Stimulated activated naive CD8-positive, alpha-beta T cell treated with anti-CD3 and anti-CD28 coated beads, Interleukin-15, Interleukin-2, amounts not matched to agents 100 ng/mL and 50 ng/mL, for 24 hours (primary cell): ENCODE measurements around the gene SCRN1.

Experiments
- H3K27ac Mint-ChIP-seq: one replicate; pipeline ENCODE4 v1.8.0; 2021; ENCODE audit warnings: mild to moderate bottlenecking, mixed read lengths
- H3K27me3 Mint-ChIP-seq: one replicate; pipeline ENCODE4 v1.8.0; 2021; ENCODE audit warnings: mixed read lengths
- H3K36me3 Mint-ChIP-seq: one replicate; pipeline ENCODE4 v1.8.0; 2021; ENCODE audit warnings: low read depth, mixed read lengths
- H3K4me1 Mint-ChIP-seq: one replicate; pipeline ENCODE4 v1.8.0; 2021; ENCODE audit warnings: low read depth, mixed read lengths
- H3K4me3 Mint-ChIP-seq: one replicate; pipeline ENCODE4 v1.8.0; 2021; ENCODE audit warnings: mild to moderate bottlenecking, mixed read lengths
- H3K9me3 Mint-ChIP-seq: one replicate; pipeline ENCODE4 v1.8.0; 2021; ENCODE audit warnings: mixed read lengths

SCRN1 gene

GRCh38 chr7:30022991-30023390, 33.4 kb upstream of the SCRN1 start:
- H3K4me3 Mint-ChIP-seq, result no peak overlapping the region
- peaks cover 8% of the 10 kb centered on the region for H3K36me3 Mint-ChIP-seq
- peaks cover 48% of the 10 kb centered on the region for H3K4me1 Mint-ChIP-seq
- no peaks in the 10 kb centered on the region for H3K9me3 Mint-ChIP-seq
- H3K27me3 Mint-ChIP-seq, result no peaks in the 10 kb centered on the region
- H3K27ac Mint-ChIP-seq, result no peak overlapping the region

- no peak overlapping the region for H3K27ac Mint-ChIP-seq
- no peaks in the 10 kb centered on the region for H3K27me3 Mint-ChIP-seq
- no peak overlapping the region for H3K4me3 Mint-ChIP-seq
- H3K4me1 Mint-ChIP-seq, result peaks cover 33% of the 10 kb centered on the region
- no peaks in the 10 kb centered on the region for H3K9me3 Mint-ChIP-seq
- H3K36me3 Mint-ChIP-seq, result peaks cover 15% of the 10 kb centered on the region
Measured at GRCh38 chr7:30020535-30020934, 30.9 kb upstream of the SCRN1 start.

- H3K4me1 Mint-ChIP-seq, result peaks cover 28% of the 10 kb centered on the region
- H3K27ac Mint-ChIP-seq, result no peak overlapping the region
- peaks cover 15% of the 10 kb centered on the region for H3K36me3 Mint-ChIP-seq
- no peaks in the 10 kb centered on the region for H3K9me3 Mint-ChIP-seq
- no peak overlapping the region for H3K4me3 Mint-ChIP-seq
- no peaks in the 10 kb centered on the region for H3K27me3 Mint-ChIP-seq
Measured at GRCh38 chr7:30019960-30020359, 30.4 kb upstream of the SCRN1 start.

- Mint-ChIP-seq H3K27me3 (no peaks in the 10 kb centered on the region), H3K36me3 (peaks cover 20% of the 10 kb centered on the region), H3K27ac (no peak overlapping the region)
Measured at GRCh38 chr7:30019387-30019786, 29.8 kb upstream of the SCRN1 start.

GRCh38 chr7:30018451-30018850, 28.9 kb upstream of the SCRN1 start:
- Mint-ChIP-seq H3K9me3 (no peaks in the 10 kb centered on the region), H3K27ac (no peak overlapping the region), H3K27me3 (no peaks in the 10 kb centered on the region), H3K4me1 (peaks cover 14% of the 10 kb centered on the region), H3K4me3 (no peak overlapping the region), H3K36me3 (peaks cover 24% of the 10 kb centered on the region)

More at GRCh38 chr7:30019387-30019786, 29.8 kb upstream of the SCRN1 start:
- H3K9me3 Mint-ChIP-seq, result no peaks in the 10 kb centered on the region
- H3K4me3 Mint-ChIP-seq, result no peak overlapping the region
- H3K4me1 Mint-ChIP-seq, result peaks cover 22% of the 10 kb centered on the region

- peaks cover 22% of the 10 kb centered on the region for H3K36me3 Mint-ChIP-seq
- no peak overlapping the region for H3K27ac Mint-ChIP-seq
- no peaks in the 10 kb centered on the region for H3K4me1 Mint-ChIP-seq
- no peaks in the 10 kb centered on the region for H3K9me3 Mint-ChIP-seq
- H3K4me3 Mint-ChIP-seq, result no peak overlapping the region
- H3K27me3 Mint-ChIP-seq, result no peaks in the 10 kb centered on the region
Measured at GRCh38 chr7:30012757-30013156, 23.2 kb upstream of the SCRN1 start.

GRCh38 chr7:30010021-30010420, 20.4 kb upstream of the SCRN1 start:
- Mint-ChIP-seq H3K27ac (no peak overlapping the region), H3K36me3 (peaks cover 15% of the 10 kb centered on the region), H3K9me3 (no peaks in the 10 kb centered on the region), H3K27me3 (no peaks in the 10 kb centered on the region), H3K4me3 (no peak overlapping the region), H3K4me1 (no peaks in the 10 kb centered on the region)

GRCh38 chr7:30005464-30005863, 15.9 kb upstream of the SCRN1 start:
- Mint-ChIP-seq H3K36me3 (no peaks in the 10 kb centered on the region), H3K9me3 (no peaks in the 10 kb centered on the region)

GRCh38 chr7:30003098-30003497, 13.5 kb upstream of the SCRN1 start:
- Mint-ChIP-seq H3K9me3 (no peaks in the 10 kb centered on the region), H3K27ac (no peak overlapping the region), H3K4me3 (no peak overlapping the region), H3K4me1 (no peaks in the 10 kb centered on the region), H3K27me3 (peaks cover 18% of the 10 kb centered on the region), H3K36me3 (no peaks in the 10 kb centered on the region)

More at GRCh38 chr7:30005464-30005863, 15.9 kb upstream of the SCRN1 start:
- Mint-ChIP-seq H3K27ac (no peak overlapping the region), H3K4me1 (no peaks in the 10 kb centered on the region), H3K27me3 (peaks cover 4% of the 10 kb centered on the region), H3K4me3 (no peak overlapping the region)

GRCh38 chr7:30001998-30002397, 12.4 kb upstream of the SCRN1 start:
- no peak overlapping the region for H3K4me3 Mint-ChIP-seq
- H3K27me3 Mint-ChIP-seq, result peaks cover 24% of the 10 kb centered on the region
- no peaks in the 10 kb centered on the region for H3K4me1 Mint-ChIP-seq
- no peak overlapping the region for H3K27ac Mint-ChIP-seq
- H3K9me3 Mint-ChIP-seq, result peaks cover 5% of the 10 kb centered on the region
- H3K36me3 Mint-ChIP-seq, result no peaks in the 10 kb centered on the region

- Mint-ChIP-seq H3K4me1 (no peaks in the 10 kb centered on the region), H3K4me3 (no peak overlapping the region), H3K9me3 (peaks cover 16% of the 10 kb centered on the region), H3K36me3 (no peaks in the 10 kb centered on the region), H3K27me3 (peaks cover 32% of the 10 kb centered on the region), H3K27ac (no peak overlapping the region)
Measured at GRCh38 chr7:29998489-29998888, 8.9 kb upstream of the SCRN1 start.

GRCh38 chr7:29996321-29996720, 6.7 kb upstream of the SCRN1 start:
- Mint-ChIP-seq H3K27ac (no peak overlapping the region), H3K9me3 (peaks cover 21% of the 10 kb centered on the region), H3K4me3 (no peak overlapping the region), H3K4me1 (no peaks in the 10 kb centered on the region), H3K36me3 (no peaks in the 10 kb centered on the region), H3K27me3 (peaks cover 36% of the 10 kb centered on the region)

- H3K27ac Mint-ChIP-seq, result no peak overlapping the region
- peaks cover 21% of the 10 kb centered on the region for H3K9me3 Mint-ChIP-seq
- no peak overlapping the region for H3K4me3 Mint-ChIP-seq
- peaks cover 43% of the 10 kb centered on the region for H3K27me3 Mint-ChIP-seq
- no peaks in the 10 kb centered on the region for H3K36me3 Mint-ChIP-seq
- no peaks in the 10 kb centered on the region for H3K4me1 Mint-ChIP-seq
Measured at GRCh38 chr7:29995652-29996051, 6.1 kb upstream of the SCRN1 start.

GRCh38 chr7:29993140-29993539, 3.5 kb upstream of the SCRN1 start:
- peaks cover 43% of the 10 kb centered on the region for H3K27me3 Mint-ChIP-seq

GRCh38 chr7:29991937-29992336, 2.3 kb upstream of the SCRN1 start:
- Mint-ChIP-seq H3K36me3 (no peaks in the 10 kb centered on the region), H3K4me1 (peaks cover 24% of the 10 kb centered on the region), H3K27me3 (peaks cover 46% of the 10 kb centered on the region), H3K27ac (no peak overlapping the region), H3K4me3 (no peak overlapping the region), H3K9me3 (peaks cover 17% of the 10 kb centered on the region)

More at GRCh38 chr7:29993140-29993539, 3.5 kb upstream of the SCRN1 start:
- Mint-ChIP-seq H3K4me1 (peaks cover 12% of the 10 kb centered on the region), H3K4me3 (no peak overlapping the region), H3K9me3 (peaks cover 21% of the 10 kb centered on the region), H3K36me3 (no peaks in the 10 kb centered on the region), H3K27ac (no peak overlapping the region)

- Mint-ChIP-seq H3K9me3 (peaks cover 8% of the 10 kb centered on the region), H3K36me3 (no peaks in the 10 kb centered on the region), H3K27ac (no peak overlapping the region), H3K27me3 (peaks cover 43% of the 10 kb centered on the region), H3K4me3 (no peak overlapping the region), H3K4me1 (peaks cover 26% of the 10 kb centered on the region)
Measured at GRCh38 chr7:29990931-29991330, 1.3 kb upstream of the SCRN1 start.
